Urothelium cell line (cell line): ENCODE measurements around the gene SSR3.
"Not testable (repeated sequence)": the region's sequence is repeated elsewhere in the genome, so short reads cannot be mapped to it uniquely, and the experiment has no call there.

Experiments
- DNase-seq: peaks from one replicate; pipeline ENCODE4 v3.0.0; 2011; ENCODE audit warnings: low spot score, mixed read lengths
- FAIRE-seq: peaks from 2 replicates; lab custom pipeline; 2011; peaks lifted over from hg19 to GRCh38; lab: Jason Lieb, UNC

The SSR3 gene

DNA sequence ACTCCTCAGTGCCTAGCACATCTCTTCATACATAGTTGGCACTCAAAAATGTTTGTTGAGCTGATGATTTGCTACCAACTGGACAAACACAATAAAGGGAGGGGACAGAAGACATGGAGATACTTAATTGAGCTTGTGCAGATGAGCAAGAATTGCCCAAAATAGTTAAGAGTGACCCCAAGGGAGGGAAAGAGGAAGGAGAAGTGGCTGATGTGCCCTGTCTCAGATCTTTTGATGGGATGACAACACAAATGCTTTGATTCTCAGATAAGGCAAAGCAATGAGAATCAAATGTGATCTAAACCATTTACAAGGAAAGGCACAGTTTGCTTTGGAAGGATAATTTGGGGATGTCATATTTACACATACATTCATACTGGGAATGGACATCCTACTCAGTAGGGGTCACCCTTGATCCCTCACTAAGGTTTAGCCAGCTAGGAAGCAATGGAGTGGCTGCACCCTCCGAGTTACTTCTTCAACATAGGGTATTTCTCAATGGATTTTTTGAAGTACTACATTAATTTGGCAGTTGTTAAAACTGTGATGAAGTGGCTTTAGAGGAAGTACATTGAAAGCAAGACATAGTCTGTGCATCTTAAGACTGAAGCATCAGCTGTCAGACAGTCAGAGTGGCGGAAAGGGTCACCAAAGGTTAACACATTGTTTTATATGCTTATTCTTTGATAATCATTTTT lies 21.9 kb upstream of the SSR3 start:
- DNase-seq: no peak
- FAIRE-seq: no peak

DNA sequence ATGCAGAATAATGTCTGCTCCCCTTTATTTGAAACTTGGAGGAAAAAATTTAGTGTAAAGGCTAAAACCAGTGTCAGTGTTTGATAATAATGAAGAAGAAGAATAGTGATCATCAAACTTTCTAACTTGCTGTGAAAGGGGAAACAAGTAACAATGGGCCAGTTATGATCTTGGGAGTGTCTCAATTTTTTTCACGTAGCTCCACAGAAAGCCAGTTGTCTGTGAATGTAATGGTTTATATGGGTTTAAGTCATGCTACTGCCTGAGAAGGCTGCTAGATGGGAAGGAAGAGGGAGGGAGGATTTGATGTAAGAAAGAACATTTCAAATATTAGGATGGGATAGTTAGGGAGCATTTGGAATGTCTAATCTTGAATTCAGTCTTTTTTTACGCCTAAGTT lies 21.1 kb upstream of the SSR3 start:
- DNase-seq: no peak

DNA sequence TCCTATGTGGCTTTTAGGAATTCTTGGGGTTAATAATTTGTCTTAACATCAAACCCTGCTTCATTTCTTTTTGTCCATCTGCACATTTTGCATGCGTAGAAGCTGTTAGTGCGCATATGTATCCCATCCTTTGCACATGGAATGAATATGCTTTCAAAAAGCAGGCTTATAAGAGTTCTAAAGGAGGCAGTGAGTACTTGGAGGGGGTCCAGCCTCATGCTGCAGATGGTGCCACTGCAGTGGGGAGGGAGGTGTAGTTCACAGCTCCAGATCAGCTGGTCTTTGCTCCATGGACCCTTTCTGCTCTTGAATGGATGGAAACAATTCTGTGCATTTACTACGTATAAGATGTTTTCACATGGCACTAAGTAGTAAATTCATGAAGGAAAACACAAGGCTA lies 20.7 kb upstream of the SSR3 start:
- no peak for FAIRE-seq
- no peak for DNase-seq

More for the DNA sequence above, 21.1 kb upstream of the SSR3 start:
- no peak for FAIRE-seq

DNA sequence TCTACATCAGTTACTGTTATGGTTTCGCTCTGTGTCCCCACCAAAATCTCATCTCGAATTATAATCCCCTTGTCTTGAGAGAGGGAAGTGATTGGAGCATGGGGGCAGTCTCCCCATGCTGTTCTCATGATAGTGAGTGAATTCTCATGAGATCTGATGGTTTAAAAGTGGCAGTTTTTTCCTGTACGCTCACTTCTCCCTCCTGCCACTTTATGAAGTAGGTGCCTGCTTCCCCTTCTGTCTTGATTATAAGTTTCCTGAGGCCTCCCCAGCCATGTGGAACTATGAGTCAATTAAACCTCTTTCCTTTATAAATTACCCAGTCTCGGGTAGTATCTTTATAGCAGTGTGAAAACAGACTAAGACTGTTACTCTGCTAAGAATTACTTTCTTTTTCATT lies 15.0 kb upstream of the SSR3 start:
- not testable (repeated sequence) for DNase-seq, FAIRE-seq

DNA sequence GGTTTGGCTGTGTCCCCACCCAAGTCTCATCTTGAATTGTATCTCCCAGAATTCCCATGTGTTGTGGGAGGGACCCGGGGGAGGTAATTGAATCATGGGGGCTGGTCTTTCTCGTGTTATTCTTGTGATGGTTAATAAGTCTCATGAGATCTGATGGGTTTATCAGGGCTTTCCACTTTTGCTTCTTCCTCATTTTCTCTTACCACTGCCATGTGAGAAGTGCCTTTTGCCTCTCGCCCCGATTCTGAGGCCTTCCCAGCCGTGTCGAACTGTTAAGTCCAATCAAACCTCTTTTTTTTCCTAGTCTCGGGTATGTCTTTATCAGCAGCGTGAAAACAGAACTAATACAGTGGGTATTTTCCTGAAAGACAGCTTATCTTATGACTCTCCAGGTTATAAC lies 14.1 kb upstream of the SSR3 start:
- FAIRE-seq: not testable (repeated sequence)

DNA sequence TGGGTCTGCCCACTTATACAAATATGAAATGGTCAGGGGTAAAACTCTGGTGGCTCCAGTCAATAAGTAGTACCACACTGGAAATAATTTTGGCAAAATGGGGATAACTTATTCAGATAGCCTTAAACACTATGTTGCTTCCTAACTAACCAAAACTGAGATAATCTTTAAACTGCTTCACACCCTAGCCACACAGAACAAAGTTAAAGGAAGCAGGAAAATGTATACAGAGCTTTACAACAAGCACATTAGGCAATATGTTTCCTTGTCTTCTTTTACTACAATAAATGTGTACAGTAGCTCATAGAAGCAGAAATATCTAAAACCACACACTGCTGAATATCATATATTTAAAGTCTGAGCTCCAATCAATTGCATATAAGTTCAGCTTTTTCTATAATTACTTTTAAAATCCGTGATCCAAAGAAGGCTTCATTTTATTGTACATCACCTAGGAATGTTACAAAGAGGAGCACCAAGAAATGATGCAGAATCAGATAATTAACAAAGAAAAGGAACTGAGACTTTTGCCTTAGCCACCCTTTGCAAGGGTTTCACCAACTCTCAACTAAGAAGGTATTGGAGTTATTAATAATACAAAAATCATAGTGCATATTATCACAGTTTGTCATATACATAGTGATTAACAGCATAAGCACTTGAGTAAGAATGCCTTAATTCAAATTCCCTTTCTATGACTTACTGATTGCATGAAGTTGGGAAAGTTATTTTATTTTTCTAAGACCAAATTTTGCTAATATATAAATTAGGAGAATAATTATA lies 9.2 kb upstream of the SSR3 start:
- DNase-seq (no peak), FAIRE-seq (no peak)

More for the DNA sequence above, 14.1 kb upstream of the SSR3 start:
- DNase-seq: not testable (repeated sequence)

DNA sequence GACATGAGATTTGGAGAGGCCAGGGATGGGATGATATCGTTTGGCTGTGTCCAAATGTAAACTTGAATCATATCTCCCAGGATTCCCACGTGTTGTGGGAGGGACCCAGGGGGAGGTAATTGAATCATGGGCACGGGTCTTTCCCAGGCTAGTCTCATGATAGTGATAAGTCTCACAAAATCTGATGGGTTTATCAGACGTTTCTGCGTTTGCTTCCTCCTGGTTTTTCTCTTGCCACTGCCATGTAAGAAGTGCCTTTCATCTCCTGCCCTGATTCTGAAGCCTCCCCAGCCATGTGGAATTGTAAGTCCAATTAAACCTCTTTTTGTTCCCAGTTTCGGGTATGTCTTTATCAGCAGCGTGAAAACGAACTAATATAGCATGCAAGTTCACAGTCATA lies 7.6 kb upstream of the SSR3 start:
- DNase-seq, FAIRE-seq: not testable (repeated sequence)

DNA sequence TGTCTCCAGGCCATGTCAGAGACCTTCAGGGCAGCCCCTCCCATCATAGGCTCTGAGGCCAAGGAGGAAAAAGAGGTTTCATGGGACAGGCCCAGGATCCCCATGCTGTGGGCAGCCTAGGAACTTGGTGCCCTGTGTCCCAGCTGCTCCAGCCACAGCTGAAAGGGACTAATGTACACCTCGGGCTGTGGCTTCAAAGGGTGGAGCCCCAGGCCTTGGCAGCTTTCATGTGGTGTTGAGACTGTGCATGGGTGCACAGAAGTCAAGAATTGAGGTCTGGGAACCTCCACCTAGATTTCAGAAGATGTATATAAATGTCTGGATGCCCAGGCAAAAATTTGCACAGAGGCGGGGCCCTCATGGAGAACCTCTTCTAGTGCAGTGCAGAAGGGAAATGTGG lies 6.6 kb upstream of the SSR3 start:
- no peak for DNase-seq
- no peak for FAIRE-seq

DNA sequence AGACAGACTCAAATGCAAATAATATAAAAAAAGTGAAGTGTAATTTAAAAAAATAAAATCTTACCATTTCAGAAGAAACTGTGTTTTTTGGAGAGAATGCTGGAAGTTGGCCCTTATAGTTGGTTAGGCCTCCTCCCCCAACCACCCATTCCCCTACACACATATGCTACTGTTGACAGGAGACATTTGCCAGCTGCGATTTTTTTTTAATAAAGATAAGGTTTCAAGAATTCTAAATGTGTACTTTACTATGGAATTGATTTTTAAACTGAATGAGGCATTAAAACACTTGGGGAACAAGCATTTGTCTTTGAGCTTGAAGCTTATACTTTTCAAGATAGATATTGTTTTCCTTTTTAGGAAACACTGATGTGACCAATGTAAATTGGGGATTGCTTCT lies 4.4 kb upstream of the SSR3 start:
- FAIRE-seq (no peak), DNase-seq (no peak)

DNA sequence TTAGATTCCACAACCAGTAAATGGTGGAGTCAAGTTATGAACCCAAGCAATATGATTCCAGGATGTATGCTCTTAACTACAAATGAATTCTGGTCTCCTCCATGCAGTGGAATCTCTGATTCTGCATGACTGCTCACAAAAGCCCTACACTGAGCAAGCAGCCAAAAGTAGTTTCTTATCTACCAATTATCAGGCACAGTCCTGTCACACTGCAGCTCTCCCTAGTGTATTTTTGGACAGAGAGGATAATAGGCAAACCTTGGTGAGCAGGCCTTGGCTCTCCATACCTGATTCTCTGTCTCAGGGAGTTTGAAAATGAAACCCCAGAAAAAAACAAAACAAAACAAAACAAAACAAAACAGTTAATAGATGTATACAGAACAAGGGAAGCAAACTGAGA lies 3.5 kb upstream of the SSR3 start:
- no peak for DNase-seq
- no peak for FAIRE-seq

DNA sequence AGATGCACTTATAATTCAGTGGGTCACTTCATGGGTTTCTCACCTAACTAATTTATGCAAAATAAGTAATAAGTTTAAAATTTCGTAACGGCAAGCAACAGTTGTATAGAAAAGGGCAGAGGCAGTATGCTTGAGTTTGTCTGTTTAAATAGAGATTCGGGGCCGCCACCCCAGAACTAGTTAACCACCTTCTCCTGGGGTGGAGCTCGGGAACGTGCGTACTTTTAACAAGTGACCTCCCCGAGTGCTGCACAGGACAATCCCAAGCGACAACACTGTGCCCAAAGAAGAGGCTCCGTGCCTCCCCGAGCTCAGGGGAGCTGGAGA lies 439 bp downstream of the SSR3 start:
- no peak for FAIRE-seq
- no peak for DNase-seq

DNA sequence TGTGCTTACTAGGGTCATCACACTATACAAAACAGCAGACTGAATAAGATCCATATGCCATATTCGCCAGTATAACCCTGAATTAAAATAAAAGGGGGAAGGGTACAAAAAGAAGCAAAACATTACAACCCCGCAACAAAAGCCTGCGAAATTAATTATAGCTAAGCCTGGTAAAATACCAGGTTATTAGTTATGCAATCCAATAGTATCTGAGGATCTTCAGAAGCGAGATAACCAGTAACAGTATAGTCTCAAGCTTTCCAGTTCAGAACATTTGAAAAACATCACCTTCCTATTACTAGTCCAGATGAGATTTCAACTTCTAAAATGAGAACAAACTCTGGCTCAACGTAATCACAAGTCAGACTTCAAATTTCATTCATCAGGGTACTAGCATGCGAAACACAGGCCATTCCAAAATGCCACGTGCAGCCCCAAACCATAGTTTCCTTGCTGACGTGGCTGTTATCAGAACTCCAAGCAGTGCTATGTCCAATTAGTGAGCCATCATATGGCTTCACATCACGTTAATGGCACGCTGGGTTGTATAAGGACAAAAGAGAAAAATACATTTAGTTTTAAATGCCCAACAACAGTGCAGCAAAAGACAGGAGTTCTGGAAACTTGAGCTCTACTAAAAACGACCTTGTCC lies 1.1 kb downstream of the SSR3 start:
- FAIRE-seq (no peak), DNase-seq (no peak)

DNA sequence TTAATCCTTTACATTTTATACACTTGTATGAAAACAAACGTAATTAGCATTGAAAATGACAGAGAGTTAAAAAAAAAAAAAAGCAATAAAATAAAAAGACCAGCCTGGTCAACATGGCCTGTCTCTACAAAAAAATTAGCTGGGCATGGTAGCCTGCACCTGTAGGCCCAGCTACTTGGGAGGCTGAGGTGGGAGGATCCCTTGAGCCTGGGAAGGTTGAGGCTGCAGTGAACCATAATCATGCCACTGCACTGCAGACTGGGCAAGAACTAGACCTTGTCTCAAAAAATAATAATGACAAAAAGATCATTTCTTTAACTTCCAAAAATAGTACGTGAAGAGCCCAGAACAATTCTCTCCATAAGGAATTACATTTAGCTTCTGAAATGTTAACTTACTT lies 1.9 kb downstream of the SSR3 start:
- no peak for FAIRE-seq

DNA sequence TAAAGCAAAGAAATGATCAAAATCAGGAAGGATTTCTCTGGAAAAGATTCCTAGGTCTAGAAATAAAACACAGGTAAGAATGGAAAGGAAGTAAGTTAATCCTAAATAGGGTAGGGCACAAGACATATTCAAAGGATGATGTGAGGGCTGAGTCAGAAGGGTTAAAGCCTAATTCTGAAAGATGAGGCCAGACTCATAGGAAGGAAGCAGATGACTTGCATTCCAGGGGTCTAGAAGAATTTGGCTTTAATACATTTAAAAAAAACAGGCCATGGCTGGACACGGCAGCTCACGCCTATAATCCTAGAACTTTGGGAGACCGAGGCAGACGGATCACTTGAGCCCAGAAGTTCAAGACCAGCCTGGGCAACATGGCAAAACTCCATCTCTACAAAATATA lies 3.2 kb downstream of the SSR3 start:
- FAIRE-seq (no peak), DNase-seq (peak; percentile 19)

More for the DNA sequence above, 1.9 kb downstream of the SSR3 start:
- no peak for DNase-seq

DNA sequence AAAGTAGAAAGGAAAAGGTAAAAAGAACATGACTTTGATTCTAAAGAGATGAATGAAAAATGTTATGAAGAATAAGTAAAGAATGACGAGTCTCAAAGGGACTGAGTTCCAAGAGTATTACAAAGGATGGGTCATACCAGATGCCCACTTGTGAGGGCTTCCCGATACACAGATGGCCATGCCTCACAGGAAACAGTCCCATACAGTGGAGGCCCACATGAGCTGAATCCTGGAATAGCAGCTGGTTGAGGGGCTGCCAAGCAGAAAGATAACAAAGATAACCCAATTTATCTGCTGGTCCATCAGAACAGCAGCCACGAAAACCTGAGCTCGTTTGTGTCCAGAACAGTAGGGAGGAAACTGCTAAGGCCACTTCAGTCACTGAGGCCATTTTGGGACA lies 3.7 kb downstream of the SSR3 start:
- DNase-seq (no peak), FAIRE-seq (no peak)

DNA sequence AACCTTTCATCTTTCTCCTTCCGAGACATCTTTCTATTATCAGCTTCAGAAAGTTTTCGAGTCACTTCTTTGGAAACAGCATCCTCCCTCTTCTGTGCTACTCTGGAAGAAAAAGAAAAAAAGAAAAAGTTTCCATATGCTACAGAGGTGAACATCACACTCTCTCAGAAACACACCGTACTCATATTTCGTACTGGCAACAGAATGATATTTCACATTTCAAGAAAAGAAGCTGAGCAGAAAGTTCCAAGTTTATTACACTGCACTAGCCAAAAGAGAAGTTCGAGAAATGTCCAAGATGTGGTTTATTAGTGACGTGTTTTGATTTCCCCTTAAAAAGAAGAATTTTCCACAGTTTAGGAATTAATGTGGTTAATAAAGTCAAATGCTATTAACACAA lies 6.0 kb downstream of the SSR3 start:
- no peak for FAIRE-seq
- no peak for DNase-seq

DNA sequence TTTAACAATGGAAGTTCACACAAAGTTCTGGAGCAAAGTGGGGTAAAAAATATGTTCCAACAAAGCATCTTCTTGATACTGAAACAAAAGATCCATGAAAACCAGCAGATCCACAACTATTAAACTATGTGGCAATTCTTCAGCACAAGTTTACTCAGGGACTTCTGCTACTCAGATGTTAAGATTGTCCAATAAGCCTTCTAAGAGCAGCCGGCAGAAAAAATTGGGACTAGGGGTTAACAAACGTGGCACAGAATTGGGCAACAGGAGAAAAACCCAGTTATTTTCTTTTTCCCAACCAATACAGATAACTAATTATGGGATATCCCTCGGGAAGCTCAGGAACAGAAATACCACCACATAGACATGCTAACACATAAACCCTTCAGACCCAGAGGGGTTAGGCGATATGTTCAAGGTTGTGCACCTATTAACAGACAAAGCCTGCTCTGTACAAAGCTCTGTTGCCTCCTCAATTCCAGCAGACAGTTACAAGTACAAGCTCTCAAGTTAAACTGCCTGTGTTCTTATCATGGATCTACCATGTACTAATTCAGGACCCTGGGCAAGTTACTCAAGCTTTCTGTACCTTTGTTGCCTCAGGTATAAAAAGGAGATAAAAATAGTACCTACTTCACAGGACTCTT lies 6.8 kb downstream of the SSR3 start:
- DNase-seq (no peak), FAIRE-seq (no peak)

DNA sequence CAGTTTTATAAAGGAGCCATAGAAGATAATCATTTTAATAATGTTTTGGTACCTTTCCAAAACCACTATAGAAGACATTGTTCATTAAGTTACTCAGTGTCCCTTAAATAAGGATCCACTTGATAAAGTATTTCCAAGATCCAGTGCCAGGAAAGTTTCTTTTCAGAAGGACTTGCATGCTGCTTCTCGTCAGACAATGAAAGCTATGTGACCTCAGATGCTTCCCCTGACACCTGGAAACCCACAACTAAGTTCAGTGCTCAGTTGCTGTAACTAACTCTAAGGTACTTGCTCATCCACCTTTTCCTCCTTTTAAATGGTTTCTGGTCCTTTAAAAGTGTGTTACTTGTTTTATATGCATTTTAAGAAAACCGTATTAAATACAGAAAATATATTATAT lies 7.3 kb downstream of the SSR3 start:
- DNase-seq (no peak), FAIRE-seq (no peak)

DNA sequence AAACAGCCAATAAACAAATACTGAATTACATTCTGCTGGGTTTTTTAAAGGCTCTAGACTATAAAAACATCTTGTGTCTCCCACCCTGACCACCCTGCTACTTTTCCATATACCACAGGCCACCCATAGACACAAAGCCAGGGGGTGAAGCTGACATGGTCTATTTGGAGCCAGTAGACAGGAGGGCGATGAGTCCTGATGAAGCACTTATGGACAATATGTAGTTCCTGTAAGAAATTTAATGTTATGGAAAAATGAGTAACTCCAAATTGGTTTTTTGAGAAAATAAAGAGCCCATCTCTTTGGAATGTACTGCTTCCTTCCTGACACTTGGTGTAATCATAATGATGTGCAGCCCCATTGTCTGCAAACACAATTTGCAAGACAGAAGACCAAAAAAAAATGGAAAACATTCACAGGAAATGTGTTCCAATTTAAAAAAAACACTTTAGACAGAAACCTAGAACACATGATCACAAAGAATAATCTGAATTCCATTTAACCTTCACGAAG lies 11.8 kb downstream of the SSR3 start:
- no peak for DNase-seq
- FAIRE-seq: no peak

DNA sequence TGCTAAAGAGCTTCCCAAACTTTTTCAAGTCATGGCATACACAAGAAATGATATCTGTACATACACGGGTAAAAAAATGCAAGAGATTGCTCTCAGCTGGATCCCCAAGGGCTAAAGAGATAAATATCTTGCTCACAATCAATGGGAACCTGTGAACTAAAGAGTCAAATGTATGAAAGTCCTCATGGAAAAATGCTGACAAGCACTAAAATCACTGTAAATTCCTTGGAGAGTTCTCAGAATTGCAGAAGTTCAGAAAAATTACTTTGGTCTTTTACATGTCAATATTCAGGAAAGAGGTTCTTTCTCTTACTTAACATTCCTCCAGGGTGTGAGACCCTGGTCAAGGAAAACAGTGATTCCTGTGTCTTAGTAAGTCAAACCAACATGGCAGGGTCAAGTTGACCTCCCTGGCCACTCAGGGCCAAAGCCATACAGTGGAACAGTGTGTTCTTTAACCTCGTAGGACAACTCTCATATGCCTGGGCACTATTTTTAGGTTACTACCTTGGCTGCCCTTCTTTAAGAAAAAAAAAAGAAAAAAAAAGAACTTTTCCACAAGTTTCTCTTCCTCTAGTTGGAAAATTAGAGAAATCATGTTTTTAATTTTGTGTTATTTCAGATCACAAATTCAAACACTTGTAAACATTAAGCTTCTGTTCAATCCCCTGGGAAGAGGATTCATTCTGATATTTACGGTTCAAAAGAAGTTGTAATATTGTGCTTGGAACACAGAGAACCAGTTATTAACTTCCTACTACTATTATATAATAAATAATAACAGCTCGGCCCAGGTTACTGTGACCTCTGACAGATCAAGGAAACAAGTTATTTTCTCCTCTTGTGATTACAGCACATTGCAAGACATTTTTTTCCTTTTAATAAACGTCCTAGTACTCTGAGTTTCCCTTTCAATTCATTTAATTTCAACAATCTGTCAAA lies 12.5 kb downstream of the SSR3 start:
- DNase-seq (no peak), FAIRE-seq (no peak)
